Thymus (tissue), 11 donors: ENCODE data around the gene ASS1. TPM values are rescaled to one million over a fixed set of nuclear protein-coding genes. Genes with fewer than 3 reads are reported as not detected.

ENCODE experiments used
- DNase-seq, 9 donors: peaks; one replicate each; pipeline ENCODE4 v3.0.0-alpha.2; 2013; ENCODE audit warnings: low spot score in 9 of 9, low read depth in 6 of 9, missing footprints in 1 of 9
- H3K27ac ChIP-seq, 2 donors: one replicate each; pipeline ENCODE4 v1.5.1; 2013; ENCODE audit warnings: control low read depth in 1 of 2, low read depth in 1 of 2, low read length in 1 of 2, mild to moderate bottlenecking in 1 of 2, moderate library complexity in 1 of 2
- H3K27me3 ChIP-seq, 2 donors: one replicate each; pipeline ENCODE4 v1.5.1; 2013; ENCODE audit warnings: low read length in 1 of 2; ENCODE audit not compliant: control insufficient read depth in 2 of 2, insufficient read depth in 1 of 2
- H3K36me3 ChIP-seq, 2 donors: one replicate each; pipeline ENCODE4 v1.5.1; 2013; ENCODE audit warnings: low read length in 1 of 2, mild to moderate bottlenecking in 1 of 2, moderate library complexity in 1 of 2; ENCODE audit not compliant: control insufficient read depth in 2 of 2, insufficient read depth in 2 of 2
- H3K4me1 ChIP-seq, 2 donors: one replicate each; pipeline ENCODE4 v1.5.1; 2013; ENCODE audit warnings: low read length in 2 of 2; ENCODE audit not compliant: control insufficient read depth in 2 of 2, insufficient read depth in 2 of 2
- H3K4me3 ChIP-seq, 2 donors: one replicate each; pipeline ENCODE4 v1.5.1; 2013; ENCODE audit warnings: low read length in 2 of 2, control low read depth in 1 of 2, mild to moderate bottlenecking in 1 of 2
- H3K9me3 ChIP-seq, 2 donors: one replicate each; pipeline ENCODE4 v1.5.1; 2013; ENCODE audit warnings: low read length in 1 of 2, mild to moderate bottlenecking in 1 of 2; ENCODE audit not compliant: control insufficient read depth in 2 of 2, insufficient read depth in 1 of 2
- WGBS: extraction: QIAGEN DNeasy Blood & Tissue Kit; methylation state at CpG from one replicate; pipeline ENCODE4 v1.1.7; 2013; 5-methylcytosine and 5-hydroxymethylcytosine counted together
- polyA plus RNA-seq: library from polyadenylated mRNA; stranded (reverse); fragments of 200-250 nt; gene quantifications from one replicate; pipeline ENCODE4 v1.2.3, GENCODE V29; 2013
- total RNA-seq: library from RNA; stranded (reverse); fragments of 120-200 nt; gene quantifications from one replicate; pipeline ENCODE4 v1.2.4, GENCODE V29; 2013
- donor health status: healthy.

ASS1 gene
- total and polyA plus RNA-seq, 2 donors: 9.1 to 30.4 TPM

GRCh38 chr9:130423272-130423671 is 21.5 kb upstream of the ASS1 start:
- Histone ChIP-seq H3K4me1 (peaks cover 0 to 4% of the 10 kb centered on the region in 2 donors), H3K27me3 (peaks cover 0 to 9% of the 10 kb centered on the region in 2 donors), H3K36me3 (no peaks in the 10 kb centered on the region), H3K27ac (no peak overlapping the region), H3K4me3 (no peak overlapping the region), H3K9me3 (no peaks in the 10 kb centered on the region)
- 84% methylated on average over 8 of the region's 8 CpGs for WGBS
- no peak for DNase-seq

DNA sequence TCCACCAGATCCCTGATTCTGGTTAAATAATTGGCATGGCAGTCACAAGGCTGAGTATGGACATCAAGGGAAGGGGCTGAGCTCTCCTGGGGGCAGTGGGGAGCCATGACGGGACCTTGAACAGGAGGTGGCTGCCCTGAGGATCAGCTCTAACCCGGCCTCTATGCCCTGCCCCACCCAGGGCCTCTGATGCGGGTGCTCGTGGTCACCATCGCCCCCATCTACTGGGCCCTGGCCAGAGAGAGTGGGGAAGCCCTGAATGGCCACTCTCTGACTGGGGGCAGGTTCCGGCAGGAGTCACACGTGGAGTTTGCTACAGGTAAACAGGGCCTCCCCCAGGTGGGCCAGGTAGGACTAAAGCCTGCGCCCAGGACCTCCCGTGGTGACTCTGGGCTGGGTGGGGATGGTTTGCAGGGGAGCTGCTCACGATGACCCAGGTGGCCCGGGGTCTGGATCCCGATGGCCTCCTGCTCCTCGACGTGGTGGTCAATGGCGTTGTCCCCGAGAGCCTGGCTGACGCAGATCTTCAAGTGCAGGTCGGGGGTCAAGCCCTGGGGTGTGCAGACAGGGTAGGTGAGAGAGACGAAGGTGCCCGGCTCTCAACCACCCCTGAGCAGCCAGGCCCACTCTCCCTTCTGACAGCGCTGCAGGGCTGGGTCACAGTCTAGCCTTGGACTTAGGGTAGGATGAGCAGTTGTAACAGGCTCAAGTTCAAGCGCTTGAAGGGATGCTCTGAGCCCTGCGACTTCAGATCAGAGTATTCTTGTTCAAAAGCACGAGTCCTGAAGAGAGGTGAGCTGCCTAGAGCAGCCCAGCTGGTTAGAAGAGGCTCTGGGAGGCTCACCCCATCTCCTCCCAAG is 19.9 kb upstream of the ASS1 start:
- Histone ChIP-seq H3K9me3 (no peaks in the 10 kb centered on the region), H3K36me3 (no peaks in the 10 kb centered on the region), H3K4me1 (peaks cover 0 to 4% of the 10 kb centered on the region in 2 donors), H3K27ac (no peak overlapping the region), H3K27me3 (peaks cover 0 to 7% of the 10 kb centered on the region in 2 donors), H3K4me3 (no peak overlapping the region)
- no peak for DNase-seq
- 93% methylated on average over 24 of the region's 24 CpGs for WGBS

GRCh38 chr9:130425741-130426466 is 18.9 kb upstream of the ASS1 start:
- 81% methylated on average over 21 of the region's 21 CpGs for WGBS
- DNase-seq: peak in 1 of 9 donors; percentile 25
- Histone ChIP-seq H3K36me3 (no peaks in the 10 kb centered on the region), H3K4me3 (no peak overlapping the region), H3K4me1 (peaks cover 0 to 4% of the 10 kb centered on the region in 2 donors), H3K27me3 (peaks cover 0 to 9% of the 10 kb centered on the region in 2 donors), H3K27ac (no peak overlapping the region), H3K9me3 (peaks cover 0 to 9% of the 10 kb centered on the region in 2 donors)

DNA sequence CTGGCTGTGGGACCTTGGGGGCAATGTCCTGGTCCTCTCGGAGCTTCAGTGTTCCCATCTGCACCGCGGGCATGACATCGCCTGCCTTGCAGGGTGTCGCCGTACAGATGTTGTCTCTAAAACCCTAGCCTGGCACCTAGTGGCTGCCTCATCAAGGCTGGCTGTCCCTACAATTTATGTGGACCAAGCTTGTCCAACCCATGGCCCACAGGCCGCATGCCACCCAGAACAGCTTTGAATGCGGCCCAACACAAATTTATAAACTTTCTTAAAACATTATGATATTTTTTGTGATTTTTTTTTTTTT is 18.3 kb upstream of the ASS1 start:
- WGBS: 87% methylated on average over 8 of the region's 8 CpGs
- peaks cover 0 to 12% of the 10 kb centered on the region in 2 donors for H3K27me3 ChIP-seq

DNA sequence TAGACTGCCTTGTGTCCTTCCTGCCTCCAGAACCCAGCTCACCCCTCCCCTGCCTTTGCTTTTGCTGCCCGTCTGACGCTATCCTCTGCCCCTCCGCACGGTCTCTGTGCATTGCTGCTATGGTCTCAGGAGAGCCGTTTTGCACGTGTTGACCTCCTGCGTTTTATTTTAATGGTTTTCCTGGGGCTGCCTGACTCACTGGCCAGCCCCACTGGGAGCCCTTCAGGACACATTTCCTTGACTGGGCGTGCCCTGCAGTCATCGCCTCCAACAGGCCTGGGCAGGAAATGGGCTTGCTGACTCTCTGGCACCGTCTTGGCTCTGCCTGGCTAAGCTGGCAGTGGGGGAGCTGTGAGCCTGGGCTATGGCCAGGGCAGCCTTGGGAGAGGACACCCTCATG is 17.9 kb upstream of the ASS1 start:
- Histone ChIP-seq H3K4me3 (no peak overlapping the region), H3K27me3 (peaks cover 0 to 15% of the 10 kb centered on the region in 2 donors)

More for the DNA sequence above, 18.3 kb upstream of the ASS1 start:
- H3K4me1 ChIP-seq: peaks cover 0 to 4% of the 10 kb centered on the region in 2 donors
- H3K27ac ChIP-seq: no peak overlapping the region
- H3K36me3 ChIP-seq: no peaks in the 10 kb centered on the region
- no peak for DNase-seq
- H3K4me3 ChIP-seq: no peak overlapping the region
- H3K9me3 ChIP-seq: peaks cover 3 to 14% of the 10 kb centered on the region in 2 donors

DNA sequence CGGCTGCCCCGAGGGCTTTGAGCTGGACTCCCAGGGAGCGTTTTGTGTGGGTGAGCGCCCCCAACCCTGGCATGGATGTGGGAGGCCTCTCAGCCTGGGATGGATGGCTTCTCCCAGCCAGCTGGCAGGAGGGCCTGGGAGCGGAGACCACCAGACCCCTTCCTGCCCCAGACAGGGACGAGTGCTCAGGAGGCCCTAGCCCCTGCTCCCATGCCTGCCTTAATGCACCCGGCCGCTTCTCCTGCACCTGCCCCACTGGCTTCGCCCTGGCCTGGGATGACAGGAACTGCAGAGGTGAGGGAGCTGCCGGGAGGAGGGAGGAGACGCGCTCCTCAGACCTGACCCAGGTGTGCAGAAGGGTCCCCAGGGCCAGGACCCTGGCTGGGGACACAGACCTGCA is 17.4 kb upstream of the ASS1 start:
- Histone ChIP-seq H3K36me3 (no peaks in the 10 kb centered on the region), H3K27ac (no peak overlapping the region), H3K4me1 (peaks cover 0 to 4% of the 10 kb centered on the region in 2 donors), H3K4me3 (no peak overlapping the region), H3K27me3 (peaks cover 4 to 17% of the 10 kb centered on the region in 2 donors), H3K9me3 (peaks cover 3 to 17% of the 10 kb centered on the region in 2 donors)
- WGBS: 96% methylated on average over 12 of the region's 12 CpGs
- no peak for DNase-seq

More for the DNA sequence above, 17.9 kb upstream of the ASS1 start:
- Histone ChIP-seq H3K4me1 (peaks cover 0 to 4% of the 10 kb centered on the region in 2 donors), H3K9me3 (peaks cover 3 to 17% of the 10 kb centered on the region in 2 donors), H3K27ac (no peak overlapping the region), H3K36me3 (no peaks in the 10 kb centered on the region)
- 80% methylated on average over 10 of the region's 10 CpGs for WGBS
- DNase-seq: no peak

GRCh38 chr9:130428086-130428665 is 16.6 kb upstream of the ASS1 start:
- H3K27ac ChIP-seq: no peak overlapping the region
- H3K4me3 ChIP-seq: no peak overlapping the region
- 97% methylated on average over 20 of the region's 20 CpGs for WGBS
- peaks cover 12 to 26% of the 10 kb centered on the region in 2 donors for H3K27me3 ChIP-seq
- H3K9me3 ChIP-seq: peaks cover 3 to 17% of the 10 kb centered on the region in 2 donors
- peaks cover 0 to 7% of the 10 kb centered on the region in 2 donors for H3K4me1 ChIP-seq
- no peaks in the 10 kb centered on the region for H3K36me3 ChIP-seq
- DNase-seq: no peak

GRCh38 chr9:130429381-130429780 is 15.4 kb upstream of the ASS1 start:
- H3K4me1 ChIP-seq: peaks cover 0 to 7% of the 10 kb centered on the region in 2 donors
- H3K27me3 ChIP-seq: peaks cover 24 to 38% of the 10 kb centered on the region in 2 donors
- H3K9me3 ChIP-seq: peaks cover 3 to 17% of the 10 kb centered on the region in 2 donors
- no peak overlapping the region for H3K27ac ChIP-seq
- 88% methylated on average over 13 of the region's 13 CpGs for WGBS
- no peak for DNase-seq
- H3K36me3 ChIP-seq: no peaks in the 10 kb centered on the region
- no peak overlapping the region for H3K4me3 ChIP-seq

DNA sequence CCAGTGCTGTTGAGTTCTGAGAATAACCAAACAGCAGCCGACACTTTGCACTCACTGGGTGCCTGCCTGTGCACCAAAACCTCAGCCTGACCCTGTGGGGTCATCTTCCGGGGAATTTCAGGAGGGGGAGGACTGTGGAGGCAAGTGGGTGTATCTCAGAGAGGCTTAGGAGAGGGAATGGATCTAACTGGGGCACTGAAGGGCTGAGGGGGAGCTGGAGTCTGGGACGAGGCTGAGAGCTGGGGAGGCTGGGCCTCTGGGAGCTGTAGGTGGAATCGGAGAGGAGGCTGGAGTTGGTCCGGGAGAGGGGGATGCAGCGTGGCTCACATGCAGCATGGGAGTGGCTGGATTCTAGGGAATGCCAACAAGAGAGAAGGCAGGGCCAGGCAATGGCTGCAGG is 14.9 kb upstream of the ASS1 start:
- WGBS: 95% methylated on average over 6 of the region's 6 CpGs
- H3K27me3 ChIP-seq: peaks cover 25 to 41% of the 10 kb centered on the region in 2 donors

More for the DNA sequence above, 14.9 kb upstream of the ASS1 start:
- peaks cover 0 to 7% of the 10 kb centered on the region in 2 donors for H3K4me1 ChIP-seq
- no peaks in the 10 kb centered on the region for H3K36me3 ChIP-seq
- H3K4me3 ChIP-seq: no peak overlapping the region
- no peak for DNase-seq
- H3K27ac ChIP-seq: no peak overlapping the region
- H3K9me3 ChIP-seq: peaks cover 3 to 17% of the 10 kb centered on the region in 2 donors
